ENCODE measurements around the gene SAP25. TPM values are rescaled to one million over a fixed set of nuclear protein-coding genes. Genes with fewer than 3 reads are reported as not detected.
"Not testable (repeated sequence)": the region's sequence is repeated elsewhere in the genome, so short reads cannot be mapped to it uniquely, and the experiment has no call there.

SAP25 gene
- total and polyA plus RNA-seq, 2 donors, result 7.7 to 183 TPM

- Histone ChIP-seq H3K36me3 (ENCODE audit: control insufficient read depth in 2 of 2, insufficient read depth in 2 of 2, low read length in 1 of 2) (peaks cover 10 to 11% of the 10 kb centered on the region in 2 donors), H3K4me1 (ENCODE audit: control insufficient read depth in 2 of 2, insufficient read depth in 2 of 2, low read length in 2 of 2) (peaks cover 10 to 55% of the 10 kb centered on the region in 2 donors), H3K27ac (ENCODE audit: low read depth in 1 of 2, low read length in 1 of 2) (no peak overlapping the region), H3K27me3 (ENCODE audit: control insufficient read depth in 2 of 2, insufficient read depth in 1 of 2, low read length in 1 of 2) (peaks cover 0 to 21% of the 10 kb centered on the region in 2 donors), H3K4me3 (ENCODE audit: low read length in 2 of 2) (no peak overlapping the region), H3K9me3 (ENCODE audit: control insufficient read depth in 2 of 2, insufficient read depth in 1 of 2, low read length in 1 of 2) (peaks cover 0 to 10% of the 10 kb centered on the region in 2 donors)
- 55% methylated on average over 3 of the region's 3 CpGs for WGBS
- no peak for DNase-seq (ENCODE audit: low read depth in 6 of 9, low spot score in 9 of 9)
Measured at GRCh38 chr7:100567751-100568175, 5.9 kb downstream of the SAP25 start.

- DNase-seq (ENCODE audit: low read depth in 6 of 9, low spot score in 9 of 9), result no peak
- no peak overlapping the region for H3K4me3 ChIP-seq (ENCODE audit: low read length in 2 of 2)
- peaks cover 0 to 21% of the 10 kb centered on the region in 2 donors for H3K27me3 ChIP-seq (ENCODE audit: control insufficient read depth in 2 of 2, insufficient read depth in 1 of 2, low read length in 1 of 2)
- H3K27ac ChIP-seq (ENCODE audit: low read depth in 1 of 2, low read length in 1 of 2), result no peak overlapping the region
- H3K4me1 ChIP-seq (ENCODE audit: control insufficient read depth in 2 of 2, insufficient read depth in 2 of 2, low read length in 2 of 2), result peaks cover 10 to 51% of the 10 kb centered on the region in 2 donors
- H3K9me3 ChIP-seq (ENCODE audit: control insufficient read depth in 2 of 2, insufficient read depth in 1 of 2, low read length in 1 of 2), result peaks cover 0 to 10% of the 10 kb centered on the region in 2 donors
- WGBS, result 91% methylated on average over 12 of the region's 12 CpGs
- H3K36me3 ChIP-seq (ENCODE audit: control insufficient read depth in 2 of 2, insufficient read depth in 2 of 2, low read length in 1 of 2), result peaks cover 10 to 11% of the 10 kb centered on the region in 2 donors
Measured at GRCh38 chr7:100567031-100567730, 6.5 kb downstream of the SAP25 start.

GRCh38 chr7:100566018-100566531 is 7.6 kb downstream of the SAP25 start:
- 97% methylated on average over 6 of the region's 6 CpGs for WGBS
- peaks cover 0 to 10% of the 10 kb centered on the region in 2 donors for H3K9me3 ChIP-seq (ENCODE audit: control insufficient read depth in 2 of 2, insufficient read depth in 1 of 2, low read length in 1 of 2)
- DNase-seq (ENCODE audit: low read depth in 6 of 9, low spot score in 9 of 9), result no peak
- H3K27ac ChIP-seq (ENCODE audit: low read depth in 1 of 2, low read length in 1 of 2), result no peak overlapping the region
- H3K4me3 ChIP-seq (ENCODE audit: low read length in 2 of 2), result no peak overlapping the region
- peaks cover 10 to 40% of the 10 kb centered on the region in 2 donors for H3K4me1 ChIP-seq (ENCODE audit: control insufficient read depth in 2 of 2, insufficient read depth in 2 of 2, low read length in 2 of 2)
- H3K27me3 ChIP-seq (ENCODE audit: control insufficient read depth in 2 of 2, insufficient read depth in 1 of 2, low read length in 1 of 2), result peaks cover 0 to 19% of the 10 kb centered on the region in 2 donors
- H3K36me3 ChIP-seq (ENCODE audit: control insufficient read depth in 2 of 2, insufficient read depth in 2 of 2, low read length in 1 of 2), result peaks cover 7 to 15% of the 10 kb centered on the region in 2 donors

GRCh38 chr7:100565133-100565571 is 8.5 kb downstream of the SAP25 start:
- no peak overlapping the region for H3K27ac ChIP-seq (ENCODE audit: low read depth in 1 of 2, low read length in 1 of 2)
- no peak overlapping the region for H3K4me3 ChIP-seq (ENCODE audit: low read length in 2 of 2)
- DNase-seq (ENCODE audit: low read depth in 6 of 9, low spot score in 9 of 9), result no peak
- WGBS, result 97% methylated on average over 11 of the region's 11 CpGs
- H3K9me3 ChIP-seq (ENCODE audit: control insufficient read depth in 2 of 2, insufficient read depth in 1 of 2, low read length in 1 of 2), result peaks cover 0 to 10% of the 10 kb centered on the region in 2 donors
- peaks cover 7 to 15% of the 10 kb centered on the region in 2 donors for H3K36me3 ChIP-seq (ENCODE audit: control insufficient read depth in 2 of 2, insufficient read depth in 2 of 2, low read length in 1 of 2)
- peaks cover 0 to 14% of the 10 kb centered on the region in 2 donors for H3K27me3 ChIP-seq (ENCODE audit: control insufficient read depth in 2 of 2, insufficient read depth in 1 of 2, low read length in 1 of 2)
- H3K4me1 ChIP-seq (ENCODE audit: control insufficient read depth in 2 of 2, insufficient read depth in 2 of 2, low read length in 2 of 2), result peaks cover 6 to 31% of the 10 kb centered on the region in 2 donors

GRCh38 chr7:100564405-100564804 is 9.3 kb downstream of the SAP25 start:
- not testable (repeated sequence) for DNase-seq (ENCODE audit: low read depth in 6 of 9, low spot score in 9 of 9); H3K27me3 ChIP-seq (ENCODE audit: control insufficient read depth in 2 of 2, insufficient read depth in 1 of 2, low read length in 1 of 2); H3K4me3 ChIP-seq (ENCODE audit: low read length in 2 of 2); H3K9me3 ChIP-seq (ENCODE audit: control insufficient read depth in 2 of 2, insufficient read depth in 1 of 2, low read length in 1 of 2); H3K27ac ChIP-seq (ENCODE audit: low read depth in 1 of 2, low read length in 1 of 2)
- H3K4me1 ChIP-seq (ENCODE audit: control insufficient read depth in 2 of 2, insufficient read depth in 2 of 2, low read length in 2 of 2), result peaks cover under 1 to 30% of the 10 kb centered on the region in 2 donors
- H3K36me3 ChIP-seq (ENCODE audit: control insufficient read depth in 2 of 2, insufficient read depth in 2 of 2, low read length in 1 of 2), result peaks cover 7 to 15% of the 10 kb centered on the region in 2 donors
- 89% methylated on average over 6 of the region's 6 CpGs for WGBS

DNA sequence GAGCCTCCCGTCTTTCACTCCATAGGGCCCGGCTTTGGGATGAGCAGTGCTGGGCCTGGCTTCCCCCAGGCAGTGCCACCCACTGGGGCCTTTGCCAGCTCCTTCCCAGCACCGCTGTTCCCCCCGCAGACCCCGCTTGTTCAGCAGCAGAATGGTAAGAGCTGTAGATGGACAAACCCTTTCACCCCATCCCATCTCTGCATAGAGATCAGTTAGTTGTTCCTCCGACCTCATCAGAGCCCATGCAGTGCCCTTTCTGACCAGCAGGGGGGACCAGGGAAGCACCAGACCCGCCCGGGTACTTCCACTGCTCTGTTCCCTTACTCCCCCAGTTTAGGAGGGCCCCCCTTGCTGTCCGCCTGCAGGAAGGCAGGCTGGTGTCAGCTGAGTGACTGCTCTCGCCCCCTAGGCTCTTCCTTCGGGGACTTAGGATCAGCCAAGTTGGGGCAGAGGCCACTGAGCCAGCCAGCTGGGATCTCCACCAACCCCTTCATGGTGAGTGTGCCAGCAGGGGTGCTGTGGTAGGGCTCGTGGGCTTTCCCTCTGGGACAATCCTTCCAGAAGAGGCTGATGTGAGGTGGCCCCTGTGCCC is 9.8 kb downstream of the SAP25 start:
- DNase-seq (ENCODE audit: low read depth in 6 of 9, low spot score in 9 of 9), result peak in 5 of 9 donors; percentile 67 to 86 (median 75)
- Histone ChIP-seq H3K27me3 (ENCODE audit: control insufficient read depth in 2 of 2, insufficient read depth in 1 of 2, low read length in 1 of 2) (peaks cover 0 to 1% of the 10 kb centered on the region in 2 donors), H3K4me3 (ENCODE audit: low read length in 2 of 2) (no peak overlapping the region), H3K9me3 (ENCODE audit: control insufficient read depth in 2 of 2, insufficient read depth in 1 of 2, low read length in 1 of 2) (peaks cover 0 to 5% of the 10 kb centered on the region in 2 donors), H3K27ac (ENCODE audit: low read depth in 1 of 2, low read length in 1 of 2) (no peak overlapping the region), H3K4me1 (ENCODE audit: control insufficient read depth in 2 of 2, insufficient read depth in 2 of 2, low read length in 2 of 2) (peaks cover 0 to 30% of the 10 kb centered on the region in 2 donors), H3K36me3 (ENCODE audit: control insufficient read depth in 2 of 2, insufficient read depth in 2 of 2, low read length in 1 of 2) (peaks cover 7 to 15% of the 10 kb centered on the region in 2 donors)
- WGBS, result 37% methylated on average over 12 of the region's 12 CpGs

- H3K27me3 ChIP-seq (ENCODE audit: control insufficient read depth in 2 of 2, insufficient read depth in 1 of 2, low read length in 1 of 2), result no peaks in the 10 kb centered on the region
- peaks cover 0 to 23% of the 10 kb centered on the region in 2 donors for H3K4me1 ChIP-seq (ENCODE audit: control insufficient read depth in 2 of 2, insufficient read depth in 2 of 2, low read length in 2 of 2)
- H3K27ac ChIP-seq (ENCODE audit: low read depth in 1 of 2, low read length in 1 of 2), result no peak overlapping the region
- no peak overlapping the region for H3K4me3 ChIP-seq (ENCODE audit: low read length in 2 of 2)
- 99% methylated on average over 8 of the region's 8 CpGs for WGBS
- H3K36me3 ChIP-seq (ENCODE audit: control insufficient read depth in 2 of 2, insufficient read depth in 2 of 2, low read length in 1 of 2), result peaks cover 7 to 15% of the 10 kb centered on the region in 2 donors
- H3K9me3 ChIP-seq (ENCODE audit: control insufficient read depth in 2 of 2, insufficient read depth in 1 of 2, low read length in 1 of 2), result no peaks in the 10 kb centered on the region
- DNase-seq (ENCODE audit: low read depth in 6 of 9, low spot score in 9 of 9), result no peak
Measured at GRCh38 chr7:100563100-100563564, 10.6 kb downstream of the SAP25 start.

DNA sequence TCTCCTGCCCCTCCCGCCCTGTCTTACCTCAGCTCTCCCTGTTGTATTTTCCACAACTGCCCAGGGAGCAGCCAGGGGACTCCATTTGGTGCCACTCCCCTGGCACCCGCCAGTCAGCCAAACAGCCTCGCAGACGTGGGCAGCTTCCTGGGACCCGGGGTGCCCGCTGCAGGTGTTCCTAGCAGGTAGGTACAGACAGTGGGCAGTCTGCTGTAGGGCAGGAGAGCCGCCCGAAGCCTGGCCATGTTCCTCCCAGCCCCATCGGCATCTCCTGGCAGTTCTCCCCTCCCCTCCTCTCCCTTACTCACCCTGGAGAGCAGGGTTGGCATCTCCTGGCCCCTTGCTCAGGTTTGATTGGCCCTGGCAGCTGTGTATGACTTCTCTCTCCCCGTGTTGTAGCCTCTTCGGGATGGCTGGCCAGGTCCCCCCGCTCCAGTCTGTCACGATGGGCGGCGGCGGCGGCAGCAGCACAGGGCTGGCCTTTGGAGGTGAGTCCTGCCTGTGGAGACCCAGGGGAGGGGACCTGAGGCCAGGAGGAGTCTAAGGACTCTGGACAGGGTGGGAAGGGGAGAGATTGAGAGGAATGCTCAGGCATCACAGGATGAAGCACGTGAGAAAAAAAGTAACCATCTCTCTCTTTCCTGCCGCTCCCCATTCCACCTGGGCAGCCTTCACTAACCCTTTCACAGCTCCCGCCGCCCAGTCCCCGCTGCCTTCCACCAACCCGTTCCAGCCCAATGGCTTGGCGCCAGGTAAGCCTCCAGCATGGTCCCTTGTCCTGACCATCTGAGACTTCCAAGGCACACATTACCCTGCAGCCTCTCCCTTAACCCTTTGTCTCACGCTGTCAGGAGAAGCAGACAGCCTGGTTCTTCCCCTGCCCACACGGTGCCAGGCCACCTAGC is 11.3 kb downstream of the SAP25 start:
- no peak overlapping the region for H3K27ac ChIP-seq (ENCODE audit: low read depth in 1 of 2, low read length in 1 of 2)
- H3K4me3 ChIP-seq (ENCODE audit: low read length in 2 of 2), result no peak overlapping the region
- H3K27me3 ChIP-seq (ENCODE audit: control insufficient read depth in 2 of 2, insufficient read depth in 1 of 2, low read length in 1 of 2), result no peaks in the 10 kb centered on the region
- H3K36me3 ChIP-seq (ENCODE audit: control insufficient read depth in 2 of 2, insufficient read depth in 2 of 2, low read length in 1 of 2), result peaks cover 9 to 15% of the 10 kb centered on the region in 2 donors
- 96% methylated on average over 26 of the region's 26 CpGs for WGBS
- no peaks in the 10 kb centered on the region for H3K9me3 ChIP-seq (ENCODE audit: control insufficient read depth in 2 of 2, insufficient read depth in 1 of 2, low read length in 1 of 2)
- peaks cover 0 to 17% of the 10 kb centered on the region in 2 donors for H3K4me1 ChIP-seq (ENCODE audit: control insufficient read depth in 2 of 2, insufficient read depth in 2 of 2, low read length in 2 of 2)
- no peak for DNase-seq (ENCODE audit: low read depth in 6 of 9, low spot score in 9 of 9)
